ENCODE measurements around the gene OR56A3.

The OR56A3 gene

GRCh38 chr11:5922749-5923426 lies 19.2 kb upstream of the OR56A3 start:
- no peaks in the 10 kb centered on the region for H4K20me1 ChIP-seq (ENCODE audit: control insufficient read depth, insufficient read depth, low read depth, low read length)
- no peak overlapping the region for H3K4me3 ChIP-seq (ENCODE audit: low read length)
- H3K9me2 ChIP-seq (replicated peaks; ENCODE audit: control insufficient read depth, low read length): no peaks in the 10 kb centered on the region
- no peaks in the 10 kb centered on the region for H3K27me3 ChIP-seq (ENCODE audit: control insufficient read depth, low read length)
- H3K4me2 ChIP-seq (ENCODE audit: low read length): no peak overlapping the region
- no peaks in the 10 kb centered on the region for H3K9me3 ChIP-seq (ENCODE audit: control insufficient read depth, insufficient read depth, low read length)
- no peaks in the 10 kb centered on the region for H3K4me1 ChIP-seq (ENCODE audit: control insufficient read depth, low read length)
- no peak for TF ChIP-seq CTCF (IDR thresholded peaks at IDR 0.05; ENCODE audit: low read depth, low read length, poor library complexity, severe bottlenecking)
- TF ChIP-seq EZH2phosphoT487 (IDR thresholded peaks at IDR 0.05; ENCODE audit: borderline replicate concordance, low read length): no peak
- no peak overlapping the region for H3K27ac ChIP-seq (ENCODE audit: low read depth, low read length)
- H3K79me2 ChIP-seq (ENCODE audit: control insufficient read depth, low read length): no peaks in the 10 kb centered on the region
- no peaks in the 10 kb centered on the region for H3K36me3 ChIP-seq (ENCODE audit: control insufficient read depth, low read length)
- H3F3A ChIP-seq (ENCODE audit: control insufficient read depth, insufficient read depth): no peaks in the 10 kb centered on the region

GRCh38 chr11:5923427-5923776 lies 18.6 kb upstream of the OR56A3 start:
- TF ChIP-seq EZH2phosphoT487 (IDR thresholded peaks at IDR 0.05; ENCODE audit: borderline replicate concordance, low read length): no peak
- no peak for TF ChIP-seq CTCF (IDR thresholded peaks at IDR 0.05; ENCODE audit: low read depth, low read length, poor library complexity, severe bottlenecking)
- Histone ChIP-seq H3F3A (ENCODE audit: control insufficient read depth, insufficient read depth) (no peaks in the 10 kb centered on the region), H3K4me1 (ENCODE audit: control insufficient read depth, low read length) (no peaks in the 10 kb centered on the region), H3K4me2 (ENCODE audit: low read length) (no peak overlapping the region), H3K27ac (ENCODE audit: low read depth, low read length) (no peak overlapping the region), H4K20me1 (ENCODE audit: control insufficient read depth, insufficient read depth, low read depth, low read length) (no peaks in the 10 kb centered on the region), H3K4me3 (ENCODE audit: low read length) (no peak overlapping the region), H3K79me2 (ENCODE audit: control insufficient read depth, low read length) (no peaks in the 10 kb centered on the region), H3K27me3 (ENCODE audit: control insufficient read depth, low read length) (no peaks in the 10 kb centered on the region), H3K36me3 (ENCODE audit: control insufficient read depth, low read length) (no peaks in the 10 kb centered on the region), H3K9me3 (ENCODE audit: control insufficient read depth, insufficient read depth, low read length) (no peaks in the 10 kb centered on the region), H3K9me2 (replicated peaks; ENCODE audit: control insufficient read depth, low read length) (no peaks in the 10 kb centered on the region)

GRCh38 chr11:5923794-5924193 lies 18.3 kb upstream of the OR56A3 start:
- H4K20me1 ChIP-seq (ENCODE audit: control insufficient read depth, insufficient read depth, low read depth, low read length): no peaks in the 10 kb centered on the region

More at GRCh38 chr11:5923794-5924193, 18.3 kb upstream of the OR56A3 start:
- H3K9me2 ChIP-seq (replicated peaks; ENCODE audit: control insufficient read depth, low read length): no peaks in the 10 kb centered on the region
- H3K4me1 ChIP-seq (ENCODE audit: control insufficient read depth, low read length): no peaks in the 10 kb centered on the region
- no peak overlapping the region for H3K4me2 ChIP-seq (ENCODE audit: low read length)
- no peaks in the 10 kb centered on the region for H3F3A ChIP-seq (ENCODE audit: control insufficient read depth, insufficient read depth)
- no peak overlapping the region for H3K27ac ChIP-seq (ENCODE audit: low read depth, low read length)
- TF ChIP-seq CTCF (IDR thresholded peaks at IDR 0.05; ENCODE audit: low read depth, low read length, poor library complexity, severe bottlenecking) (no peak), EZH2phosphoT487 (IDR thresholded peaks at IDR 0.05; ENCODE audit: borderline replicate concordance, low read length) (no peak)
- no peak overlapping the region for H3K4me3 ChIP-seq (ENCODE audit: low read length)
- no peaks in the 10 kb centered on the region for H3K36me3 ChIP-seq (ENCODE audit: control insufficient read depth, low read length)
- no peaks in the 10 kb centered on the region for H3K27me3 ChIP-seq (ENCODE audit: control insufficient read depth, low read length)
- H3K9me3 ChIP-seq (ENCODE audit: control insufficient read depth, insufficient read depth, low read length): no peaks in the 10 kb centered on the region
- H3K79me2 ChIP-seq (ENCODE audit: control insufficient read depth, low read length): no peaks in the 10 kb centered on the region
